Measurements from ENCODE around the gene BCAM.

- TF ChIP-seq CTCF (conservative IDR thresholded peaks at IDR 0.05; ENCODE audit: low read depth, low read length), result no peak
- TF ChIP-seq NFE2L2 (IDR thresholded peaks at IDR 0.05; ENCODE audit: low read depth, low read length), result no peak
- no peak for TF ChIP-seq CEBPB (IDR thresholded peaks at IDR 0.05; ENCODE audit: low read depth, low read length)
- no peak for TF ChIP-seq POLR2A (IDR thresholded peaks at IDR 0.05; ENCODE audit: low read depth, low read length)
- no peak for TF ChIP-seq RCOR1 (IDR thresholded peaks at IDR 0.05; ENCODE audit: insufficient replicate concordance, low read length)
- TF ChIP-seq USF2 (IDR thresholded peaks at IDR 0.05; ENCODE audit: low read depth, low read length), result no peak
- no peak for TF ChIP-seq ELK1 (IDR thresholded peaks at IDR 0.05; ENCODE audit: borderline replicate concordance, low read depth, low read length)
Observed at GRCh38 chr19:44779150-44779549, 29.8 kb upstream of the BCAM start.
